Type B pancreatic cell (in vitro differentiated cells): Measurements from ENCODE around the gene CRY1. TPM values are rescaled to one million over a fixed set of nuclear protein-coding genes. Genes with fewer than 3 reads are reported as not detected.

ENCODE experiments used
- DNase-seq: peaks from one replicate; pipeline ENCODE4 v3.0.0; 2021; ENCODE audit warnings: mixed read lengths; ENCODE audit not compliant: unreplicated experiment; ENCODE audit errors: extremely low spot score
- H3K27ac Mint-ChIP-seq: 2 replicates; pipeline ENCODE4 v1.8.0; 2021; ENCODE audit warnings: mild to moderate bottlenecking, mixed read lengths
- H3K27me3 Mint-ChIP-seq: 2 replicates; pipeline ENCODE4 v1.8.0; 2021; ENCODE audit warnings: mixed read lengths
- H3K36me3 Mint-ChIP-seq: 2 replicates; pipeline ENCODE4 v1.8.0; 2021; ENCODE audit warnings: mixed read lengths
- H3K4me1 Mint-ChIP-seq: one replicate; pipeline ENCODE4 v1.8.0; 2021; ENCODE audit warnings: mixed read lengths; ENCODE audit not compliant: unreplicated experiment
- H3K4me3 Mint-ChIP-seq: 2 replicates; pipeline ENCODE4 v1.8.0; 2021; ENCODE audit warnings: mild to moderate bottlenecking, mixed read lengths
- H3K9me3 Mint-ChIP-seq: 2 replicates; pipeline ENCODE4 v1.8.0; 2021; ENCODE audit warnings: mixed read lengths
- CTCF ChIP-seq: fragments of 200-600 bp; sonication (generic); conservative IDR thresholded peaks from 2 replicates; pipeline ENCODE4 v1.5.0; 2021; ENCODE audit warnings: antibody characterized with exemption, mild to moderate bottlenecking
- total RNA-seq: library from RNA; stranded (reverse); gene quantifications from 2 replicates; pipeline ENCODE4 v1.2.1, GENCODE V29; 2021; ENCODE audit warnings: low replicate concordance

The CRY1 gene
- total RNA-seq, 1 donor from 2014 or later: 23.9 TPM

- no peaks in the 10 kb centered on the region for H3K9me3 Mint-ChIP-seq
- no peak overlapping the region for H3K4me3 Mint-ChIP-seq
- H3K27me3 Mint-ChIP-seq: peaks cover 23% of the 10 kb centered on the region
- no peak for DNase-seq
- no peak overlapping the region for H3K27ac Mint-ChIP-seq
- no peaks in the 10 kb centered on the region for H3K36me3 Mint-ChIP-seq
- TF ChIP-seq CTCF: no peak
- no peaks in the 10 kb centered on the region for H3K4me1 Mint-ChIP-seq
Measured at GRCh38 chr12:107101651-107102050, 8.3 kb upstream of the CRY1 start.

- Mint-ChIP-seq H3K36me3 (no peaks in the 10 kb centered on the region), H3K4me1 (no peaks in the 10 kb centered on the region), H3K27ac (no peak overlapping the region), H3K27me3 (peaks cover 17% of the 10 kb centered on the region), H3K4me3 (no peak overlapping the region), H3K9me3 (no peaks in the 10 kb centered on the region)
- no peak for TF ChIP-seq CTCF
- DNase-seq: no peak
Measured at GRCh38 chr12:107099917-107100316, 6.6 kb upstream of the CRY1 start.

GRCh38 chr12:107096571-107096970 lies 3.2 kb upstream of the CRY1 start:
- H3K4me3 Mint-ChIP-seq: no peak overlapping the region
- no peaks in the 10 kb centered on the region for H3K4me1 Mint-ChIP-seq
- no peaks in the 10 kb centered on the region for H3K9me3 Mint-ChIP-seq
- no peak for TF ChIP-seq CTCF
- no peaks in the 10 kb centered on the region for H3K36me3 Mint-ChIP-seq
- no peak for DNase-seq
- no peak overlapping the region for H3K27ac Mint-ChIP-seq
- H3K27me3 Mint-ChIP-seq: peaks cover 17% of the 10 kb centered on the region

- Mint-ChIP-seq H3K4me3 (no peak overlapping the region), H3K27ac (no peak overlapping the region), H3K4me1 (no peaks in the 10 kb centered on the region), H3K9me3 (no peaks in the 10 kb centered on the region), H3K36me3 (no peaks in the 10 kb centered on the region), H3K27me3 (no peaks in the 10 kb centered on the region)
- DNase-seq: no peak
- TF ChIP-seq CTCF: no peak
Measured at GRCh38 chr12:107094183-107094448, 767 bp upstream of the CRY1 start.

- H3K27ac Mint-ChIP-seq: no peak overlapping the region
- no peaks in the 10 kb centered on the region for H3K4me1 Mint-ChIP-seq
- H3K27me3 Mint-ChIP-seq: no peaks in the 10 kb centered on the region
- no peak for DNase-seq
- H3K9me3 Mint-ChIP-seq: no peaks in the 10 kb centered on the region
- no peak overlapping the region for H3K4me3 Mint-ChIP-seq
- TF ChIP-seq CTCF: no peak
- peaks cover 3% of the 10 kb centered on the region for H3K36me3 Mint-ChIP-seq
Measured at GRCh38 chr12:107092669-107093416, 506 bp downstream of the CRY1 start.
